Fibroblast of pulmonary artery (primary cell): ENCODE results near the gene CYP26A1.

Source experiments
- DNase-seq: peaks from one replicate; pipeline ENCODE4 v3.0.0-alpha.2; 2010; ENCODE audit warnings: low read depth
- H3K4me3 ChIP-seq: replicated peaks from 2 replicates; pipeline ENCODE4 v1.5.1; 2011; ENCODE audit warnings: low read depth, mild to moderate bottlenecking, control low read depth, low read length, moderate library complexity
- CTCF ChIP-seq: IDR thresholded peaks from 2 replicates; pipeline ENCODE4 v1.5.1; 2011; ENCODE audit warnings: mild to moderate bottlenecking, control low read depth, low read length, inconsistent platforms; ENCODE audit errors: missing control alignments

Gene CYP26A1

GRCh38 chr10:93064874-93065660 lies 8.6 kb upstream of the CYP26A1 start:
- no peak for TF ChIP-seq CTCF

GRCh38 chr10:93065675-93066543 lies 7.8 kb upstream of the CYP26A1 start:
- no peak overlapping the region for H3K4me3 ChIP-seq
- no peak for DNase-seq
- no peak for TF ChIP-seq CTCF

More at GRCh38 chr10:93064874-93065660, 8.6 kb upstream of the CYP26A1 start:
- no peak for DNase-seq
- no peak overlapping the region for H3K4me3 ChIP-seq

GRCh38 chr10:93066544-93066913 lies 7.2 kb upstream of the CYP26A1 start:
- DNase-seq = no peak
- TF ChIP-seq CTCF = no peak
- no peak overlapping the region for H3K4me3 ChIP-seq

GRCh38 chr10:93067443-93068365 lies 6.0 kb upstream of the CYP26A1 start:
- no peak overlapping the region for H3K4me3 ChIP-seq
- DNase-seq = no peak
- TF ChIP-seq CTCF = no peak

GRCh38 chr10:93068411-93069244 lies 5.1 kb upstream of the CYP26A1 start:
- no peak for TF ChIP-seq CTCF
- H3K4me3 ChIP-seq = no peak overlapping the region
- no peak for DNase-seq

GRCh38 chr10:93069245-93069561 lies 4.5 kb upstream of the CYP26A1 start:
- no peak for DNase-seq
- no peak for TF ChIP-seq CTCF
- no peak overlapping the region for H3K4me3 ChIP-seq
